CD14-positive monocyte (primary cell): ENCODE results near the gene AVL9. TPM values are rescaled to one million over a fixed set of nuclear protein-coding genes. Genes with fewer than 3 reads are reported as not detected.

Source experiments
- DNase-seq, 3 donors: peaks; one replicate each; pipeline ENCODE4 v3.0.0-alpha.2; 2011 to 2022
- H2AFZ ChIP-seq: 2 replicates; pipeline ENCODE4 v1.6.0; 2012; ENCODE audit warnings: mild to moderate bottlenecking, low read depth, low read length, inconsistent platforms; ENCODE audit not compliant: insufficient read depth, poor library complexity, severe bottlenecking
- H3K27ac ChIP-seq, 2 donors: 1 replicate in 1 of 2; 2 replicates in 1 of 2; pipeline ENCODE4 v1.5.1; 2012 to 2013; ENCODE audit warnings: low read length in 2 of 2, control low read depth in 1 of 2, inconsistent platforms in 1 of 2, low read depth in 1 of 2, mild to moderate bottlenecking in 1 of 2
- H3K27me3 ChIP-seq, 2 donors: one replicate each; pipeline versions ENCODE4 v1.6.0 to v1.6.1; 2011 to 2013; ENCODE audit warnings: low read length in 2 of 2; ENCODE audit not compliant: control insufficient read depth in 2 of 2, insufficient read depth in 2 of 2
- H3K36me3 ChIP-seq, 2 donors: replicated peaks in 1 of 2; 1 replicate in 1 of 2; 2 replicates in 1 of 2; pipeline versions ENCODE4 v1.5.1 to v1.6.1; 2012 to 2013; ENCODE audit warnings: low read length in 2 of 2, control low read depth in 1 of 2, inconsistent platforms in 1 of 2, mild to moderate bottlenecking in 1 of 2; ENCODE audit not compliant: insufficient read depth in 2 of 2, control insufficient read depth in 1 of 2
- H3K4me1 ChIP-seq, 2 donors: 1 replicate in 1 of 2; 2 replicates in 1 of 2; pipeline versions ENCODE4 v1.5.1 to v1.6.1; 2012 to 2013; ENCODE audit warnings: low read length in 2 of 2, control low read depth in 1 of 2, inconsistent platforms in 1 of 2, mild to moderate bottlenecking in 1 of 2, moderate library complexity in 1 of 2; ENCODE audit not compliant: insufficient read depth in 2 of 2, control insufficient read depth in 1 of 2
- H3K4me2 ChIP-seq: replicated peaks from 2 replicates; pipeline ENCODE3; 2012; ENCODE audit warnings: low read length, moderate library complexity, mild to moderate bottlenecking; ENCODE audit not compliant: poor library complexity, severe bottlenecking; ENCODE audit errors: extremely low read depth
- H3K4me3 ChIP-seq, 3 experiments: fragments of 200-600 bp in 1 of 3; sonication (generic) in 1 of 3; replicated peaks in 1 of 3; 1 replicate in 2 of 3; 2 replicates in 1 of 3; pipeline ENCODE4 v1.5.1; 2011 to 2013; ENCODE audit warnings: low read length in 3 of 3, mild to moderate bottlenecking in 3 of 3, control low read depth in 2 of 3, low read depth in 2 of 3, inconsistent platforms in 1 of 3, moderate library complexity in 1 of 3
- H3K79me2 ChIP-seq: 2 replicates; pipeline ENCODE4 v1.6.0; 2012; ENCODE audit warnings: mild to moderate bottlenecking, control low read depth, inconsistent platforms, low read length, moderate library complexity; ENCODE audit not compliant: insufficient read depth
- H3K9ac ChIP-seq: 2 replicates; pipeline ENCODE4 v1.6.0; 2017; ENCODE audit warnings: low read length, mild to moderate bottlenecking; ENCODE audit not compliant: insufficient read depth, poor library complexity, severe bottlenecking
- H3K9me3 ChIP-seq, 2 donors: replicated peaks in 1 of 2; 1 replicate in 1 of 2; 2 replicates in 1 of 2; pipeline versions ENCODE4 v1.5.1 to v1.6.1; 2012 to 2013; ENCODE audit warnings: low read length in 2 of 2, control low read depth in 1 of 2; ENCODE audit not compliant: control insufficient read depth in 1 of 2, insufficient read depth in 1 of 2
- H4K20me1 ChIP-seq: 2 replicates; pipeline ENCODE4 v1.6.0; 2012; ENCODE audit warnings: mild to moderate bottlenecking, low read length, control low read depth, moderate library complexity; ENCODE audit not compliant: insufficient read depth
- H3K27ac Mint-ChIP-seq, 7 donors: one replicate each; pipeline ENCODE4 v1.8.0; 2020; ENCODE audit warnings: mild to moderate bottlenecking in 7 of 7, mixed read lengths in 7 of 7, moderate library complexity in 6 of 7, inconsistent platforms in 2 of 7
- H3K27me3 Mint-ChIP-seq, 3 donors: one replicate each; pipeline ENCODE4 v1.8.0; 2021 to 2022; ENCODE audit warnings: low read depth in 3 of 3, mild to moderate bottlenecking in 3 of 3, mixed read lengths in 3 of 3, moderate library complexity in 3 of 3, inconsistent platforms in 1 of 3
- H3K36me3 Mint-ChIP-seq, 2 donors: one replicate each; pipeline ENCODE4 v1.8.0; 2020; ENCODE audit warnings: mixed read lengths in 2 of 2, inconsistent platforms in 1 of 2, mild to moderate bottlenecking in 1 of 2
- H3K4me1 Mint-ChIP-seq: one replicate; pipeline ENCODE4 v1.8.0; 2020; ENCODE audit warnings: mild to moderate bottlenecking, mixed read lengths
- H3K4me3 Mint-ChIP-seq, 2 donors: one replicate each; pipeline ENCODE4 v1.8.0; 2020; ENCODE audit warnings: mild to moderate bottlenecking in 2 of 2, mixed read lengths in 2 of 2, moderate library complexity in 1 of 2
- H3K9me3 Mint-ChIP-seq, 7 donors: one replicate each; pipeline ENCODE4 v1.8.0; 2020 to 2022; ENCODE audit warnings: mixed read lengths in 7 of 7, mild to moderate bottlenecking in 6 of 7, moderate library complexity in 6 of 7, inconsistent platforms in 2 of 7
- WGBS: methylation state at CpG from one replicate; pipeline ENCODE4 v1.1.5; 2013; ENCODE audit warnings: missing lambda C conversion rate; ENCODE audit not compliant: insufficient coverage; 5-methylcytosine and 5-hydroxymethylcytosine counted together
- intact Hi-C, 2 donors: fragments of 100-400 bp; cut with micrococcal nuclease; formaldehyde crosslinking; loops; one replicate each; pipeline versions ENCODE4 v1.15.0 to v1.15.1; 2023
- polyA plus RNA-seq, 3 donors: library from polyadenylated mRNA; depleted of rRNA in 1 of 3; unstranded in 2 of 3; stranded (reverse) in 1 of 3; fragments of 300-500 nt in 2 of 3; fragments of >200 nt in 1 of 3; fragmentation: Illumina TruSeq in 2 of 3; gene quantifications; 1 replicate in 2 of 3; 2 replicates in 1 of 3; pipeline ENCODE4 v1.2.3, GENCODE V29; 2012 to 2021
- TF ChIP-seq, protein P1 (sequence below): fragments of 200-600 bp; IDR thresholded peaks from one replicate; pipeline ENCODE4 v1.8.0; 2022; ENCODE audit warnings: antibody characterized with exemption, mild to moderate bottlenecking

AVL9 gene
- polyA plus RNA-seq, 3 donors: 16.3 to 17.1 (median 16.8) TPM

DNA sequence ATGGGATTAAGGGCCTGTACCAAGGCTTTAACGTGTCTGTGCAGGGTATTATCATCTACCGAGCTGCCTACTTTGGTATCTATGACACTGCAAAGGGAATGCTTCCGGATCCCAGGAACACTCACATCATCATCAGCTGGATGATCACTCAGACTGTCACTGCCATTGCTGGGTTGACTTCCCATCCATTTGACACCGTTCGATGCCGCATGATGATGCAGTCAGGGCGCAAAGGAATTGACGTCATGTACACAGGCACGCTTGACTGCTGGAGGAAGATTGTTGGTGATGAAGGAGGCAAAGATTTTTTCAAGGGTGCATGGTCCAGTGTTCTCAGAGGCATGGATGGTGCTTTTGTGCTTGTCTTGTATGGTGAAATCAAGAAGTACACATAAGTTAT is 23.3 kb upstream of the AVL9 start:
- Mint-ChIP-seq H3K27ac (no peak overlapping the region), H3K4me3 (no peak overlapping the region), H3K4me1 (no peaks in the 10 kb centered on the region), H3K27me3 (peaks cover 0 to 3% (median 2%) of the 10 kb centered on the region in 3 donors), H3K9me3 (peaks cover 0 to 1% (median 0%) of the 10 kb centered on the region in 7 donors), H3K36me3 (no peaks in the 10 kb centered on the region)
- 89% methylated on average over 7 of the region's 9 CpGs for WGBS
- TF ChIP-seq, protein P1, sequence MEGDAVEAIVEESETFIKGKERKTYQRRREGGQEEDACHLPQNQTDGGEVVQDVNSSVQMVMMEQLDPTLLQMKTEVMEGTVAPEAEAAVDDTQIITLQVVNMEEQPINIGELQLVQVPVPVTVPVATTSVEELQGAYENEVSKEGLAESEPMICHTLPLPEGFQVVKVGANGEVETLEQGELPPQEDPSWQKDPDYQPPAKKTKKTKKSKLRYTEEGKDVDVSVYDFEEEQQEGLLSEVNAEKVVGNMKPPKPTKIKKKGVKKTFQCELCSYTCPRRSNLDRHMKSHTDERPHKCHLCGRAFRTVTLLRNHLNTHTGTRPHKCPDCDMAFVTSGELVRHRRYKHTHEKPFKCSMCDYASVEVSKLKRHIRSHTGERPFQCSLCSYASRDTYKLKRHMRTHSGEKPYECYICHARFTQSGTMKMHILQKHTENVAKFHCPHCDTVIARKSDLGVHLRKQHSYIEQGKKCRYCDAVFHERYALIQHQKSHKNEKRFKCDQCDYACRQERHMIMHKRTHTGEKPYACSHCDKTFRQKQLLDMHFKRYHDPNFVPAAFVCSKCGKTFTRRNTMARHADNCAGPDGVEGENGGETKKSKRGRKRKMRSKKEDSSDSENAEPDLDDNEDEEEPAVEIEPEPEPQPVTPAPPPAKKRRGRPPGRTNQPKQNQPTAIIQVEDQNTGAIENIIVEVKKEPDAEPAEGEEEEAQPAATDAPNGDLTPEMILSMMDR: no peak
- no peak overlapping the region for H3K27ac ChIP-seq
- no peak for DNase-seq
- no peak overlapping the region for H3K4me2 ChIP-seq
- no peaks in the 10 kb centered on the region for H3K4me1 ChIP-seq
- H3K9ac ChIP-seq: no peak overlapping the region
- H3K79me2 ChIP-seq: no peaks in the 10 kb centered on the region
- H3K27me3 ChIP-seq: no peaks in the 10 kb centered on the region
- no peaks in the 10 kb centered on the region for H4K20me1 ChIP-seq
- no peaks in the 10 kb centered on the region for H3K9me3 ChIP-seq
- no peaks in the 10 kb centered on the region for H3K36me3 ChIP-seq
- H2AFZ ChIP-seq: no peak overlapping the region
- no peak overlapping the region for H3K4me3 ChIP-seq
- intact Hi-C loops: loop anchor here (10.0 kb wide), 1 partner anchor 727 kb away; no protein-coding TSS in a partner anchor

DNA sequence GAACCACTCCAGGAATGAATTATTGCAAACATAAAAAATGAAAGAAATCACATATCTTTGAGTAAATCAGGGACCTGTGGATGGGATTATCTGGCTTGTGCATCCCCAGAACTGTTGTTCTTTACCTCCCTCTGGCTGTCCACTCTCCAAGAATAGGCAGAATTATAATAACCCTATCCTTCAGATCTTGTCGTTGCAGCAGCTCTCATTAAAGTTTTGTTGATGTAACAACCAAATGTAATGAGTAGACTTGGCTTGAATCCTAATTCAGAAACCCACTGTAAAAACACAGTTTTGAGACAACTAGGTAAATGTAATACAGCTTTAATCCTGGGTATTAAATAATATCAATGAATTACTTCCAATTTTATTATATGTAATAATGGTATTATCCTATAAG is 21.3 kb upstream of the AVL9 start:
- Mint-ChIP-seq H3K27ac (no peak overlapping the region), H3K36me3 (no peaks in the 10 kb centered on the region), H3K4me3 (no peak overlapping the region), H3K9me3 (peaks cover 0 to 1% (median 0%) of the 10 kb centered on the region in 7 donors), H3K4me1 (no peaks in the 10 kb centered on the region), H3K27me3 (peaks cover 2 to 4% (median 3%) of the 10 kb centered on the region in 3 donors)
- intact Hi-C loops: loop anchor here (10.0 kb wide), 1 partner anchor 729 kb away; no protein-coding TSS in a partner anchor
- Histone ChIP-seq H2AFZ (no peak overlapping the region), H3K9ac (no peak overlapping the region), H3K4me3 (no peak overlapping the region), H3K27me3 (no peaks in the 10 kb centered on the region), H3K9me3 (no peaks in the 10 kb centered on the region), H3K79me2 (no peaks in the 10 kb centered on the region), H4K20me1 (no peaks in the 10 kb centered on the region), H3K4me2 (no peak overlapping the region), H3K27ac (no peak overlapping the region), H3K4me1 (no peaks in the 10 kb centered on the region), H3K36me3 (no peaks in the 10 kb centered on the region)
- TF ChIP-seq, protein P1: no peak
- WGBS: no CpG with 5 or more reads among the region's 1 CpG
- DNase-seq: no peak
